HepG2 (cell line): ENCODE data around the gene ESPN. TPM values are rescaled to one million over a fixed set of nuclear protein-coding genes. Genes with fewer than 3 reads are reported as not detected.

Experiments used
- AGO2 ChIP-seq: fragments of 200-400 bp; formaldehyde crosslinking; optimal IDR thresholded peaks from 2 replicates; pipeline ENCODE3; 2017; ENCODE audit warnings: mild to moderate bottlenecking, low read depth, low read length, moderate library complexity
- BRCA1 ChIP-seq: sonication (generic); formaldehyde crosslinking; IDR thresholded peaks from 2 replicates; pipeline ENCODE4 v1.4.0; 2020; ENCODE audit warnings: missing genetic modification reagents
- BRD4 ChIP-seq: sonication (generic); formaldehyde crosslinking; IDR thresholded peaks from 2 replicates; pipeline ENCODE4 v1.4.0; 2020; ENCODE audit warnings: missing genetic modification reagents
- CCDC6 ChIP-seq: sonication (generic); formaldehyde crosslinking; IDR thresholded peaks from 2 replicates; pipeline ENCODE4 v1.8.1; 2022; ENCODE audit warnings: mild to moderate bottlenecking, missing genetic modification reagents, moderate library complexity
- FOSL1 ChIP-seq: sonication (generic); formaldehyde crosslinking; IDR thresholded peaks from 2 replicates; pipeline ENCODE4 v1.9.0; 2021; ENCODE audit warnings: missing genetic modification reagents, borderline replicate concordance
- GABPA ChIP-seq, 2 experiments: IDR thresholded peaks; 2 replicates each; pipeline ENCODE4 v1.6.1; 2011 to 2016; ENCODE audit warnings: low read depth in 2 of 2, low read length in 1 of 2, missing biosample characterization in 1 of 2, missing genetic modification characterization in 1 of 2
- GTF2F1 ChIP-seq: fragments of 150-350 bp; IDR thresholded peaks from 2 replicates; pipeline ENCODE4 v1.6.1; 2014; ENCODE audit warnings: low read length
- HOXA5 ChIP-seq: sonication (generic); formaldehyde crosslinking; IDR thresholded peaks from 2 replicates; pipeline ENCODE4 v1.4.0; 2020; ENCODE audit warnings: missing genetic modification reagents
- ISX ChIP-seq: sonication (generic); formaldehyde crosslinking; conservative IDR thresholded peaks from 2 replicates; pipeline ENCODE4 v1.5.0; 2020; ENCODE audit warnings: missing genetic modification reagents
- KDM5B ChIP-seq: sonication (generic); formaldehyde crosslinking; IDR thresholded peaks from 2 replicates; pipeline ENCODE4 v1.4.0; 2020; ENCODE audit warnings: missing genetic modification reagents, mild to moderate bottlenecking, borderline replicate concordance
- RBFOX2 ChIP-seq: fragments of 200-400 bp; formaldehyde crosslinking; IDR thresholded peaks from 2 replicates; pipeline ENCODE4 v1.6.1; 2017; ENCODE audit warnings: low read depth, mild to moderate bottlenecking, low read length
- REST ChIP-seq, 2 experiments: IDR thresholded peaks; 2 replicates each; pipeline ENCODE4 v1.6.1; 2011 to 2012; ENCODE audit warnings: low read length in 2 of 2, borderline replicate concordance in 1 of 2, low read depth in 1 of 2, mild to moderate bottlenecking in 1 of 2, moderate library complexity in 1 of 2
- SALL2 ChIP-seq: sonication (generic); formaldehyde crosslinking; IDR thresholded peaks from 2 replicates; pipeline ENCODE4 v1.8.1; 2023; ENCODE audit warnings: mild to moderate bottlenecking, missing genetic modification reagents, inconsistent platforms
- SCMH1 ChIP-seq: sonication (generic); formaldehyde crosslinking; IDR thresholded peaks from 2 replicates; pipeline ENCODE4 v1.9.0; 2021; ENCODE audit warnings: missing genetic modification reagents, mild to moderate bottlenecking, borderline replicate concordance
- TSC22D2 ChIP-seq: sonication (generic); formaldehyde crosslinking; IDR thresholded peaks from 2 replicates; pipeline ENCODE4 v1.5.1; 2020; ENCODE audit warnings: missing genetic modification reagents, mild to moderate bottlenecking, borderline replicate concordance
- ZBTB7B ChIP-seq: sonication (generic); formaldehyde crosslinking; IDR thresholded peaks from 2 replicates; pipeline ENCODE4 v1.4.0; 2020; ENCODE audit warnings: missing genetic modification reagents
- ZBTB8A ChIP-seq: sonication (generic); formaldehyde crosslinking; IDR thresholded peaks from 2 replicates; pipeline ENCODE4 v1.4.0; 2020; ENCODE audit warnings: mild to moderate bottlenecking, low read depth, missing genetic modification reagents, borderline replicate concordance
- ZKSCAN1 ChIP-seq: fragments of 150-350 bp; IDR thresholded peaks from 2 replicates; pipeline ENCODE4 v1.6.1; 2014; ENCODE audit warnings: low read length
- ZNF773 ChIP-seq: sonication (generic); formaldehyde crosslinking; IDR thresholded peaks from 2 replicates; pipeline ENCODE4 v1.4.0; 2020; ENCODE audit warnings: missing genetic modification reagents, borderline replicate concordance
- polyA plus RNA-seq, 8 experiments: library from polyadenylated mRNA; depleted of rRNA in 3 of 8; stranded (reverse) in 7 of 8; unstranded in 1 of 8; fragments of >200 nt; fragmentation: Illumina TruSeq in 4 of 8; extraction: Trizol in 4 of 8; gene quantifications; 2 replicates each; pipeline versions ENCODE4 v1.2.1 to v1.2.3, GENCODE V29; 2011 to 2016; ENCODE audit warnings: low read depth in 4 of 8, missing spikeins in 1 of 8, mixed read lengths in 1 of 8; ENCODE audit not compliant: insufficient read depth in 1 of 8
- total RNA-seq, 5 experiments: library from RNA; depleted of rRNA; stranded (reverse); fragments of >200 nt; fragmentation: Illumina TruSeq; extraction: Trizol; gene quantifications; 2 replicates each; pipeline ENCODE4 v1.2.3, GENCODE V29; 2016; ENCODE audit warnings: low read depth in 1 of 5
- TF ChIP-seq, protein P1 (sequence below): sonication (generic); formaldehyde crosslinking; IDR thresholded peaks from 2 replicates; pipeline ENCODE4 v1.5.1; 2020; ENCODE audit warnings: missing genetic modification reagents, mild to moderate bottlenecking, borderline replicate concordance

ESPN gene
- total and polyA plus RNA-seq, 2 of the 13 experiments (the other 11 are each of a cell fraction or from before 2014, with no cell fraction given) = 48.6 to 54.2 TPM

GRCh38 chr1:6447818-6448748, 23.5 kb downstream of the ESPN start (continued):
- TF ChIP-seq ZBTB7B = peak; percentile 92
- TF ChIP-seq BRD4 (CRISPR knock-in tag) = 0 out of 2 replicates have a peak, but pooled peaks have one; percentile 27
- no peak for TF ChIP-seq ZKSCAN1
- TF ChIP-seq GABPA (IDR thresholded peaks at IDR 0.05; ENCODE audit: low read depth, low read length) = no peak
- TF ChIP-seq GABPA (CRISPR knock-in tag; IDR thresholded peaks at IDR 0.05; ENCODE audit: low read depth) = no peak; the same call in 1 of the 2 replicates
- TF ChIP-seq FOSL1 (CRISPR knock-in tag) = no peak
- no peak for TF ChIP-seq ISX (CRISPR knock-in tag)
- peak; percentile 79 for TF ChIP-seq AGO2
- no peak for TF ChIP-seq SCMH1 (CRISPR knock-in tag)
- no peak for TF ChIP-seq CCDC6 (CRISPR knock-in tag)
- TF ChIP-seq, protein P1, sequence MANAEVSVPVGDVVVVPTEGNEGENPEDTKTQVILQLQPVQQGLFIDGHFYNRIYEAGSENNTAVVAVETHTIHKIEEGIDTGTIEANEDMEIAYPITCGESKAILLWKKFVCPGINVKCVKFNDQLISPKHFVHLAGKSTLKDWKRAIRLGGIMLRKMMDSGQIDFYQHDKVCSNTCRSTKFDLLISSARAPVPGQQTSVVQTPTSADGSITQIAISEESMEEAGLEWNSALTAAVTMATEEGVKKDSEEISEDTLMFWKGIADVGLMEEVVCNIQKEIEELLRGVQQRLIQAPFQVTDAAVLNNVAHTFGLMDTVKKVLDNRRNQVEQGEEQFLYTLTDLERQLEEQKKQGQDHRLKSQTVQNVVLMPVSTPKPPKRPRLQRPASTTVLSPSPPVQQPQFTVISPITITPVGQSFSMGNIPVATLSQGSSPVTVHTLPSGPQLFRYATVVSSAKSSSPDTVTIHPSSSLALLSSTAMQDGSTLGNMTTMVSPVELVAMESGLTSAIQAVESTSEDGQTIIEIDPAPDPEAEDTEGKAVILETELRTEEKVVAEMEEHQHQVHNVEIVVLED (CRISPR knock-in tag) = no peak
- no peak for TF ChIP-seq GTF2F1
- peak; percentile 89 for TF ChIP-seq RBFOX2
- no peak for TF ChIP-seq ZNF773
- TF ChIP-seq REST (IDR thresholded peaks at IDR 0.05; ENCODE audit: borderline replicate concordance in 1 of 2, low read depth in 1 of 2, low read length in 2 of 2) = no peak
- TF ChIP-seq TSC22D2 = no peak
- no peak for TF ChIP-seq SALL2 (CRISPR knock-in tag)
- no peak for TF ChIP-seq ZBTB8A (CRISPR knock-in tag)
- TF ChIP-seq KDM5B (CRISPR knock-in tag) = peak; percentile 74
- TF ChIP-seq HOXA5 (CRISPR knock-in tag) = peak; percentile 19; the same call in 1 of the 2 replicates
- TF ChIP-seq BRCA1 (CRISPR knock-in tag) = peak; percentile 65; the same call in 1 of the 2 replicates
